A673 (cell line): Measurements from ENCODE around the gene DAB2IP.

ENCODE experiments used
- CTCF ChIP-seq: fragments of 300-800, 200-600 bp; sonication (generic); conservative IDR thresholded peaks from 2 replicates; pipeline ENCODE4 v1.5.1; 2017; ENCODE audit warnings: low read depth, mild to moderate bottlenecking, antibody characterized with exemption, low read length, moderate library complexity, mixed read lengths
- EZH2 ChIP-seq: fragments of 200-600 bp; sonication (generic); IDR thresholded peaks from 2 replicates; pipeline ENCODE4 v1.6.1; 2017; ENCODE audit warnings: borderline replicate concordance, low read depth, mild to moderate bottlenecking, mixed read lengths, antibody characterized with exemption, low read length; ENCODE audit not compliant: poor library complexity, severe bottlenecking

- no peak for TF ChIP-seq CTCF
- TF ChIP-seq EZH2, result no peak
Measured at GRCh38 chr9:121688146-121688680, 36.8 kb downstream of the DAB2IP start.
